ENCODE results near the gene CDC23. TPM values are rescaled to one million over a fixed set of nuclear protein-coding genes. Genes with fewer than 3 reads are reported as not detected.

The CDC23 gene
- total RNA-seq, 1 donor from 2014 or later = 53.3 TPM

GRCh38 chr5:138246822-138247221 is 33.7 kb upstream of the CDC23 start:
- H3K4me1 Mint-ChIP-seq (ENCODE audit: low read depth) = peaks cover 6% of the 10 kb centered on the region
- no peak overlapping the region for H3K27ac Mint-ChIP-seq
- TF ChIP-seq CTCF (IDR thresholded peaks at IDR 0.05; ENCODE audit: unreplicated experiment) = no peak
- H3K4me3 Mint-ChIP-seq (ENCODE audit: low read depth) = no peak overlapping the region
- no peaks in the 10 kb centered on the region for H3K36me3 Mint-ChIP-seq (ENCODE audit: insufficient read depth)
- H3K27me3 Mint-ChIP-seq = peaks cover 20% of the 10 kb centered on the region
- no peaks in the 10 kb centered on the region for H3K9me3 Mint-ChIP-seq (ENCODE audit: low read depth)
- no peak for DNase-seq (ENCODE audit: low spot score, unreplicated experiment)

GRCh38 chr5:138246334-138246733 is 33.2 kb upstream of the CDC23 start:
- peaks cover 22% of the 10 kb centered on the region for H3K27me3 Mint-ChIP-seq
- H3K4me1 Mint-ChIP-seq (ENCODE audit: low read depth) = peaks cover 9% of the 10 kb centered on the region
- H3K27ac Mint-ChIP-seq = no peak overlapping the region
- no peak overlapping the region for H3K4me3 Mint-ChIP-seq (ENCODE audit: low read depth)
- H3K9me3 Mint-ChIP-seq (ENCODE audit: low read depth) = no peaks in the 10 kb centered on the region
- no peaks in the 10 kb centered on the region for H3K36me3 Mint-ChIP-seq (ENCODE audit: insufficient read depth)
- no peak for DNase-seq (ENCODE audit: low spot score, unreplicated experiment)
- TF ChIP-seq CTCF (IDR thresholded peaks at IDR 0.05; ENCODE audit: unreplicated experiment) = no peak

- Mint-ChIP-seq H3K27me3 (peaks cover 28% of the 10 kb centered on the region), H3K4me3 (ENCODE audit: low read depth) (no peak overlapping the region), H3K27ac (no peak overlapping the region), H3K36me3 (ENCODE audit: insufficient read depth) (no peaks in the 10 kb centered on the region), H3K4me1 (ENCODE audit: low read depth) (peaks cover 11% of the 10 kb centered on the region), H3K9me3 (ENCODE audit: low read depth) (no peaks in the 10 kb centered on the region)
- TF ChIP-seq CTCF (IDR thresholded peaks at IDR 0.05; ENCODE audit: unreplicated experiment) = no peak
- DNase-seq (ENCODE audit: low spot score, unreplicated experiment) = no peak
Observed at GRCh38 chr5:138245717-138246116, 32.6 kb upstream of the CDC23 start.

GRCh38 chr5:138243794-138244193 is 30.7 kb upstream of the CDC23 start:
- Mint-ChIP-seq H3K27ac (no peak overlapping the region), H3K4me1 (ENCODE audit: low read depth) (peaks cover 11% of the 10 kb centered on the region), H3K36me3 (ENCODE audit: insufficient read depth) (no peaks in the 10 kb centered on the region), H3K4me3 (ENCODE audit: low read depth) (no peak overlapping the region), H3K27me3 (peaks cover 40% of the 10 kb centered on the region), H3K9me3 (ENCODE audit: low read depth) (no peaks in the 10 kb centered on the region)
- DNase-seq (ENCODE audit: low spot score, unreplicated experiment) = no peak
- TF ChIP-seq CTCF (IDR thresholded peaks at IDR 0.05; ENCODE audit: unreplicated experiment) = no peak

GRCh38 chr5:138241688-138242571 is 28.8 kb upstream of the CDC23 start:
- H3K27me3 Mint-ChIP-seq = peaks cover 40% of the 10 kb centered on the region
- H3K36me3 Mint-ChIP-seq (ENCODE audit: insufficient read depth) = no peaks in the 10 kb centered on the region
- no peak for TF ChIP-seq CTCF (IDR thresholded peaks at IDR 0.05; ENCODE audit: unreplicated experiment)
- DNase-seq (ENCODE audit: low spot score, unreplicated experiment) = peak; percentile 34
- H3K27ac Mint-ChIP-seq = no peak overlapping the region
- H3K4me3 Mint-ChIP-seq (ENCODE audit: low read depth) = peak overlapping the region; percentile 53
- H3K9me3 Mint-ChIP-seq (ENCODE audit: low read depth) = no peaks in the 10 kb centered on the region
- H3K4me1 Mint-ChIP-seq (ENCODE audit: low read depth) = peaks cover 11% of the 10 kb centered on the region
